Neural crest cell (in vitro differentiated cells): Measurements from ENCODE around the gene ACSS1. TPM values are rescaled to one million over a fixed set of nuclear protein-coding genes. Genes with fewer than 3 reads are reported as not detected.

Experiments
- DNase-seq: peaks from one replicate; pipeline ENCODE4 v3.0.0; 2021; ENCODE audit warnings: low read depth, mixed read lengths, low spot score
- H3K27ac Mint-ChIP-seq: one replicate; pipeline ENCODE4 v1.8.0; 2021; ENCODE audit warnings: mild to moderate bottlenecking, mixed read lengths; ENCODE audit not compliant: unreplicated experiment
- H3K27me3 Mint-ChIP-seq: 2 replicates; pipeline ENCODE4 v1.8.0; 2021; ENCODE audit warnings: low read depth, mild to moderate bottlenecking, mixed read lengths
- H3K36me3 Mint-ChIP-seq: 2 replicates; pipeline ENCODE4 v1.8.0; 2021; ENCODE audit warnings: low read depth, mild to moderate bottlenecking, mixed read lengths
- H3K4me1 Mint-ChIP-seq: 2 replicates; pipeline ENCODE4 v1.8.0; 2021; ENCODE audit warnings: mixed read lengths
- H3K4me3 Mint-ChIP-seq: one replicate; pipeline ENCODE4 v1.8.0; 2021; ENCODE audit warnings: mild to moderate bottlenecking, mixed read lengths
- H3K9me3 Mint-ChIP-seq: 2 replicates; pipeline ENCODE4 v1.8.0; 2021; ENCODE audit warnings: mixed read lengths
- CTCF ChIP-seq: fragments of 200-600 bp; sonication (generic); conservative IDR thresholded peaks from 2 replicates; pipeline ENCODE4 v1.5.0; 2021; ENCODE audit warnings: antibody characterized with exemption, mild to moderate bottlenecking
- total RNA-seq: library from RNA; stranded (reverse); gene quantifications from 2 replicates; pipeline ENCODE4 v1.2.1, GENCODE V29; 2021

The ACSS1 gene
- total RNA-seq, 1 donor from 2014 or later, result 14.0 TPM

- H3K36me3 Mint-ChIP-seq, result no peaks in the 10 kb centered on the region
- no peaks in the 10 kb centered on the region for H3K9me3 Mint-ChIP-seq
- no peak for DNase-seq
- H3K4me3 Mint-ChIP-seq, result no peak overlapping the region
- H3K27ac Mint-ChIP-seq, result no peak overlapping the region
- H3K27me3 Mint-ChIP-seq, result no peaks in the 10 kb centered on the region
- peaks cover 23% of the 10 kb centered on the region for H3K4me1 Mint-ChIP-seq
- no peak for TF ChIP-seq CTCF
Measured at GRCh38 chr20:25045343-25045712, 12.6 kb downstream of the ACSS1 start.

- Mint-ChIP-seq H3K4me1 (peaks cover 23% of the 10 kb centered on the region), H3K27me3 (no peaks in the 10 kb centered on the region), H3K9me3 (no peaks in the 10 kb centered on the region), H3K27ac (no peak overlapping the region), H3K4me3 (no peak overlapping the region), H3K36me3 (no peaks in the 10 kb centered on the region)
- DNase-seq, result no peak
- no peak for TF ChIP-seq CTCF
Measured at GRCh38 chr20:25044660-25045342, 13.1 kb downstream of the ACSS1 start.

GRCh38 chr20:25044261-25044560, 13.7 kb downstream of the ACSS1 start:
- H3K27me3 Mint-ChIP-seq, result no peaks in the 10 kb centered on the region
- no peaks in the 10 kb centered on the region for H3K36me3 Mint-ChIP-seq

GRCh38 chr20:25043499-25044260, 14.3 kb downstream of the ACSS1 start:
- H3K4me3 Mint-ChIP-seq, result no peak overlapping the region
- no peaks in the 10 kb centered on the region for H3K36me3 Mint-ChIP-seq
- H3K27me3 Mint-ChIP-seq, result no peaks in the 10 kb centered on the region
- no peak for DNase-seq
- no peak overlapping the region for H3K27ac Mint-ChIP-seq
- H3K4me1 Mint-ChIP-seq, result peaks cover 16% of the 10 kb centered on the region
- H3K9me3 Mint-ChIP-seq, result no peaks in the 10 kb centered on the region
- TF ChIP-seq CTCF, result no peak

More at GRCh38 chr20:25044261-25044560, 13.7 kb downstream of the ACSS1 start:
- Mint-ChIP-seq H3K4me3 (no peak overlapping the region), H3K27ac (no peak overlapping the region), H3K9me3 (no peaks in the 10 kb centered on the region), H3K4me1 (peaks cover 21% of the 10 kb centered on the region)
- no peak for TF ChIP-seq CTCF
- DNase-seq, result no peak

- Mint-ChIP-seq H3K4me1 (peaks cover 21% of the 10 kb centered on the region), H3K9me3 (no peaks in the 10 kb centered on the region), H3K4me3 (no peak overlapping the region), H3K27me3 (no peaks in the 10 kb centered on the region), H3K36me3 (no peaks in the 10 kb centered on the region), H3K27ac (peak overlapping the region; percentile 94)
- no peak for DNase-seq
- no peak for TF ChIP-seq CTCF
Measured at GRCh38 chr20:25042531-25043498, 15.1 kb downstream of the ACSS1 start.
